LNCaP clone FGC (cell line): Measurements from ENCODE around the gene RCAN1.

Experiments
- DNase-seq: peaks from one replicate; pipeline ENCODE4 v3.0.0-alpha.2; 2011; ENCODE audit warnings: low read depth
- H3K4me3 ChIP-seq: 2 replicates; pipeline ENCODE4 v1.5.1; 2011; ENCODE audit warnings: mild to moderate bottlenecking, low read depth, low read length, control low read depth
- CTCF ChIP-seq: IDR thresholded peaks from 2 replicates; pipeline ENCODE4 v1.5.1; 2012; ENCODE audit warnings: mild to moderate bottlenecking; ENCODE audit not compliant: control insufficient read depth, insufficient read depth; ENCODE audit errors: extremely low read depth

RCAN1 gene

GRCh38 chr21:34518301-34518700, 96.6 kb downstream of the RCAN1 start:
- TF ChIP-seq CTCF, result no peak
- H3K4me3 ChIP-seq, result no peak overlapping the region
- no peak for DNase-seq

- DNase-seq, result no peak
- H3K4me3 ChIP-seq, result no peak overlapping the region
- TF ChIP-seq CTCF, result no peak
Observed at GRCh38 chr21:34517491-34518245, 97.2 kb downstream of the RCAN1 start.

- no peak overlapping the region for H3K4me3 ChIP-seq
- no peak for DNase-seq
- no peak for TF ChIP-seq CTCF
Observed at GRCh38 chr21:34517039-34517438, 97.9 kb downstream of the RCAN1 start.

GRCh38 chr21:34514576-34515115, 100.3 kb downstream of the RCAN1 start:
- TF ChIP-seq CTCF, result no peak
- no peak for DNase-seq
- no peak overlapping the region for H3K4me3 ChIP-seq

- no peak for DNase-seq
- no peak overlapping the region for H3K4me3 ChIP-seq
- no peak for TF ChIP-seq CTCF
Observed at GRCh38 chr21:34513129-34513675, 101.7 kb downstream of the RCAN1 start.

GRCh38 chr21:34511787-34512455, 103.0 kb downstream of the RCAN1 start, which contains the start of gene KCNE1:
Gene KCNE1, minus strand, starts transcription at chr21:34512210. Its CDS starts 62,576 bp downstream, at chr21:34449634.
- no peak within 1 kb of the TSS for H3K4me3 ChIP-seq
- no peak for DNase-seq
- TF ChIP-seq CTCF, result no peak
